Astrocyte of the cerebellum (primary cell): ENCODE measurements around the gene ZFPM1.
A peak's percentile ranks its signal among the peaks of the same experiment; 100 is the strongest.

Experiments
- DNase-seq: peaks from one replicate; pipeline ENCODE4 v3.0.0-alpha.2; 2011; ENCODE audit warnings: low read depth
- H3K4me3 ChIP-seq: 2 replicates; pipeline ENCODE4 v1.5.1; 2011; ENCODE audit warnings: mild to moderate bottlenecking, low read depth, low read length, moderate library complexity
- CTCF ChIP-seq: IDR thresholded peaks from 2 replicates; pipeline ENCODE4 v1.5.1; 2012; ENCODE audit warnings: low read length, low read depth, moderate library complexity, mild to moderate bottlenecking; ENCODE audit errors: missing control alignments
- in situ Hi-C: cut with HindIII; loops from 2 replicates; pipeline ENCODE4 v1.10.0; 2017; ENCODE audit warnings: low sequenced_read_pairs

ZFPM1 gene

GRCh38 chr16:88428156-88428555 lies 24.9 kb upstream of the ZFPM1 start:
- DNase-seq, result no peak
- H3K4me3 ChIP-seq, result no peak overlapping the region
- in situ Hi-C loops, result no loop called here
- TF ChIP-seq CTCF, result no peak

GRCh38 chr16:88428616-88429386 lies 24.3 kb upstream of the ZFPM1 start:
- DNase-seq, result no peak
- peak; percentile 12 for TF ChIP-seq CTCF
- in situ Hi-C loops, result no loop called here

GRCh38 chr16:88429387-88430184 lies 23.5 kb upstream of the ZFPM1 start:
- no peak for DNase-seq
- TF ChIP-seq CTCF, result no peak
- in situ Hi-C loops, result no loop called here
- no peak overlapping the region for H3K4me3 ChIP-seq

More at GRCh38 chr16:88428616-88429386, 24.3 kb upstream of the ZFPM1 start:
- H3K4me3 ChIP-seq, result no peak overlapping the region

- peak overlapping the region; percentile 10 for H3K4me3 ChIP-seq
- no peak for DNase-seq
- TF ChIP-seq CTCF, result no peak
- in situ Hi-C loops, result no loop called here
Observed at GRCh38 chr16:88430185-88430523, 22.9 kb upstream of the ZFPM1 start.

GRCh38 chr16:88430524-88431446 lies 22.3 kb upstream of the ZFPM1 start:
- peak overlapping the region; percentile 10 for H3K4me3 ChIP-seq
- in situ Hi-C loops, result no loop called here
- TF ChIP-seq CTCF, result no peak
- no peak for DNase-seq

- in situ Hi-C loops, result no loop called here
- no peak overlapping the region for H3K4me3 ChIP-seq
- no peak for DNase-seq
- no peak for TF ChIP-seq CTCF
Observed at GRCh38 chr16:88431651-88432050, 21.4 kb upstream of the ZFPM1 start.
